GM18907 (cell line): ENCODE results near the gene TDRD12.
"Not testable (repeated sequence)": the region's sequence is repeated elsewhere in the genome, so short reads cannot be mapped to it uniquely, and the experiment has no call there.

Experiments
- ATAC-seq: cut with Tn5 transposase; IDR thresholded peaks from one replicate; pipeline ENCODE4 v1.9.1; 2021; ENCODE audit warnings: mild to moderate bottlenecking, moderate library complexity; ENCODE audit not compliant: unreplicated experiment

Gene TDRD12

DNA sequence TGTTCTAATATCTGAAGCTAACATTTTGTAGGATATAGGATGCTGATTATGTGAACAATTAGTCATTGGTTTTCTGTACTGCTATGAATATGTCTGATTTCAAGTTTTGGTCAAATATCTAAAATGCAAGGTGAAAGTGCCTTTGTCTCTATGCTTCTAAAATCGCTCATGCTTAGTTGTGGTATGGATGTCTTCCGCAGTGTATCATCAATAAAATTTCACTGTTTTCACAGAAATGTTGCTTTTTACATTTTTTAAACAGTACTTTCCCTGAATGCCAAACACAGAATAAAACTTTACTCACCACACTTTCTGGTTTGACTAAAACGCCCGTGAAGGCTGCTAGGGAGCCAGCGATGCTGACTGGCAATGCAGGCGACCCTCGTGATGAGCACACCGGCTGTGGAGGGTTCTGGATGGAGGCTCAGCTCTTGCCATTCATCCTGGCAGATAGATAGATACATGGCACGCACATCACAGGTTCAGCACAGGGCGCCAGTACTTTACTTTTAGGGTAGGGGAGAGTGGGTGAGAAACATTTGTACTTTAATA lies 109.9 kb downstream of the TDRD12 start:
- ATAC-seq = no peak

- no peak for ATAC-seq
These were observed 110.9 kb downstream of the TDRD12 start for GRCh38 chr19:32830231-32831014.

DNA sequence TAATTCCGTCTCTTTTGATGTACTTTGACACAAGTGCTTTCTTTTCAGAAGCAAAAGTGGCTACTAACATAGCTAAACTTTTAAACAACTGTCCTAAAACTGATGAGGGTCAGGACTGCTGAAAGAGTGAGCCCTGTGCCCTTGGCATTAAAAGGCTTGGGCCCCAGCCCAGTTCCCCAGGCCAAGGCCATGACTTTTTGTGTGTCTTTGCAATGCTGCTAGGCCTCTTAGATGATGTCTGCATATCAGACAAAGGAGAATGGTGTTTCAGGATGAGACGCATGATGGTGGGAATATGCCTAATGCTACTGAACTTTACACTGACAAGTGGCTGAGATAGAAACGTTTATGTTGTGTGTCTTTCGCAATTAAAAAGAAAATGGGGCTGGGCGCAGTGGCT lies 112.0 kb downstream of the TDRD12 start:
- ATAC-seq = no peak

DNA sequence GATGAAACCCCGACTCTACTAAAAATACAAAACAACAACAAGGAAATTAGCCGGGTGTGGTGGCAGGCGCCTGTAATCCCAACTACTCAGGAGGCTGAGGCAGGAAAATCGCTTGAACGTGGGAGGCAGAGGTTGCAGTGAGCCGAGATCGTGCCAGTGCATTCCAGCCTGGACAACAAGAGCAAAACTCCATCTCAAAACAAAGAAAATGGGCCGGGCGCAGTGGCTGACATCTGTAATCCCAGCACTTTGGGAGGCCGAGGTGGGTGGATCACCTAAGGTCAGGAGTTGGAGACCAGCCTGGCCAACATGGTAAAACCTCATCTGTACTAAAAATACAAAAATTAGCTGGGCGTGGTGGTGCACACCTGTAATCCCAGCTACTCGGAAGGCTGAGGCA lies 112.5 kb downstream of the TDRD12 start:
- ATAC-seq = not testable (repeated sequence)

DNA sequence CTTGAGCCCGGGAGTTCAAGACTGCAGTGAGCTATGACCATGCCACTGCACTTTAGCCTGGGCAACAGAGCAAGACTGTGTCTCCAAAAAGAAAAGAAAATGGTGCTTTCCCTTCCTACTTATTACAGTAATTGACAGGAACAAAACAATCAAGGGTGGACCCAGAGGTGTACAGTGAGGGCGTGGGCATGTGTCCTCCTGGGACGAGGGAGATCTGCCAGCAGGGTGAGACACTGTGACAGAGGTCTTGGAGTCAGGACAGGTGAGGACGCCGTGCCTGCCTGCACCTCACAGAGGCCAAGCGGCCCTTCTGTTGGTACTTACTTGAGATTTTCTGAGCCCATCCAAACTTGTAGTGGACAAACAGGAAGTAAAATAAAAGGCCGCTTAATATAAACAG lies 113.3 kb downstream of the TDRD12 start:
- not testable (repeated sequence) for ATAC-seq

DNA sequence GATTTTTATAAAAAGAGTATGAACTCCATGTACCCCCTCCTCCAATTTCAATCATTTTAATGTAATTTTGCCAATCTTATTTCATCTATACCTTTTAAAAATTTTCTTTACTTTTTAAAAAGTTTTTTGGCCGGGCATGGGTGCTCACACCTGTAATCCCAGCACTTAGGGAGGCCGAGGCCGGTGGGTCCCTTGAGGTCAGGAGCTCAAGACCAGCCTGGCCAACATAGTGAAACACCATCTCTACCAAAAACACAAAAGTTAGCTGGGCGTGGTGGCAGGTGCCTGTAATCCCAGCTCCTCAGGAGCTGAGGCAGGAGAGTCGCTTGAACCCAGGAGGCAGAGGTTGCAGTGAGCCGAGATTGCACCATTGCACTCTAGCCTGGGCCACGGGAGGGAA lies 113.8 kb downstream of the TDRD12 start:
- ATAC-seq = not testable (repeated sequence)

GRCh38 chr19:32837531-32837930 lies 118.0 kb downstream of the TDRD12 start:
- ATAC-seq = no peak

GRCh38 chr19:32842061-32842460 lies 122.5 kb downstream of the TDRD12 start:
- no peak for ATAC-seq

- ATAC-seq = no peak
These were observed 124.2 kb downstream of the TDRD12 start for GRCh38 chr19:32843716-32844245.

GRCh38 chr19:32848035-32848434 lies 128.5 kb downstream of the TDRD12 start:
- ATAC-seq = not testable (repeated sequence)

GRCh38 chr19:32852216-32852615 lies 132.6 kb downstream of the TDRD12 start:
- ATAC-seq = no peak

GRCh38 chr19:32856818-32857217 lies 137.3 kb downstream of the TDRD12 start:
- not testable (repeated sequence) for ATAC-seq

GRCh38 chr19:32857584-32857983 lies 138.0 kb downstream of the TDRD12 start:
- ATAC-seq = no peak

- no peak for ATAC-seq
These were observed 138.6 kb downstream of the TDRD12 start for GRCh38 chr19:32858155-32858554.

DNA sequence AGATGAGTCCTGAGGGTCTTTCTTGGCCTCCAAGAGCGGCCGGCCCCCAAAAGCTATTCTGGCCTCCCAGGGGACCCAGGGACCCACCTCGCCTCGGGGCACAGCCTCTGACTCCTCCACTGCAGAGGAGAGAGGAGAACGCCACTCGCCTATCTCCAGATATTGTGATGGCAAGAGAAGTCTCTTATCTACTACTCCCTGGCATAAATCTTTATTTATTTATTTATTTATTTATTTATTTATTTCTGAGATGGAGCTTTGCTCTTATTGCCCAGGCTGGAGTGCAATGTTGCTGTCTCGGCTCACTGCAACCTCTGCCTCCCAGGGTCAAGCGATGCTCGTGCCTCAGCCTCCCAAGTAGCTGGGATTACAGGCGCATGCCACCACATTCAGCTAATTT lies 139.0 kb downstream of the TDRD12 start:
- no peak for ATAC-seq

DNA sequence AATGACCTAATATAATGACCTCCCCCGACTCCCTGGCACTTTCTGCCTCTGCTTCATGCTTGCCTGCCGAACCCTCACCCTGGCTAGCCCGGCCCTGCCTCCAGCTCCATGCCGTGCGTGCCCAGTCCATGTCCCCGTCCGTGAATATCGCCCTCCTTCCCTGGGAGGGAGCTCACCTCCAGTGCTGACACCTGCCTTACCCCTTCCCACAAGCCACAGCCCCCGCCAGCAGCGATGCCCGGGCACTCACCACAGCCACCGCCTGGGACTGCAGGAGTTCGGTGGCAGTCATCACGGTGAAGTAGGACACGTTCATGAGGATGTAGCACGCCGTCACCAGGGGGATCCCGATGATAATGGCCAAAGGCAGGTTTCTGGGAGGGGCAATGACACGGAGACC lies 140.0 kb downstream of the TDRD12 start:
- no peak for ATAC-seq

- no peak for ATAC-seq
These were observed 142.0 kb downstream of the TDRD12 start for GRCh38 chr19:32861596-32861995.

DNA sequence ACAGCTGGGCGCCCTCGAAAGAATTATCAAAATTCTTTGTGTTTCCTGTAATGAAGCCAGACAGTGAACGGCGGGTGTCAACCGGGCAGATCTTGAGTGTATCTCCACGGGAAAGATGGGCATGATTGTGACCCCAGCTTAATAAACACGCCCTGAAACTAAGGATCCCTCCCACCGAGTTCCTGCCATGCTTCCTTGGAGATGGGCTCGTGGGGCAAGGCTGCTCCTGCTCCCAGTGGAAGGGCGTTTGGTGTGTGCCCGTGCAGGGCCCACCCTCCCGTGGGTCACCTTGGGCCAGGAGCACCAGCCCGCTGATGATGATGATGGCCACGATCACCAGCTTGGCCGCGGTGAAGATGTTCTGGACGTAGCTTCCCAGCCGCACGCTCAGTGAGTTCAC lies 142.6 kb downstream of the TDRD12 start:
- no peak for ATAC-seq

DNA sequence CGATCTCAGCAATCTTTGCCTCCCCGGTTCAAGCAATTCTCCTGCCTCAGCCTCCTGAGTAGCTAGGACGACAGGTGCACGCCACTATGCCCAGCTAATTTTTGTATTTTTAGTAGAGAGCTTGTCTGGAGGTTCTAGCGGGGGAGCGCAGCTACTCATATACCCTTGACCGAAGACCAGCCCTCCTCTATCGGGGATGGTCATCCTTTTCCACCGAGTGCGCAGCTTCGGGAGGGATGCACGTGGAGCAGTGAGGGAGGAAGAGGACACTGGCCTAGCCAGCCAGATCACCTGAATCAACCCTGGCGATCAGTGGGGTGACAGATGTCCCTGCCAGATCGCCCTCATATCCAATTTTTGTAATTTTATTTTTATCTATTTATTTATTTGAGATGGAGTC lies 143.2 kb downstream of the TDRD12 start:
- ATAC-seq = no peak

GRCh38 chr19:32863301-32863700 lies 143.7 kb downstream of the TDRD12 start:
- no peak for ATAC-seq

DNA sequence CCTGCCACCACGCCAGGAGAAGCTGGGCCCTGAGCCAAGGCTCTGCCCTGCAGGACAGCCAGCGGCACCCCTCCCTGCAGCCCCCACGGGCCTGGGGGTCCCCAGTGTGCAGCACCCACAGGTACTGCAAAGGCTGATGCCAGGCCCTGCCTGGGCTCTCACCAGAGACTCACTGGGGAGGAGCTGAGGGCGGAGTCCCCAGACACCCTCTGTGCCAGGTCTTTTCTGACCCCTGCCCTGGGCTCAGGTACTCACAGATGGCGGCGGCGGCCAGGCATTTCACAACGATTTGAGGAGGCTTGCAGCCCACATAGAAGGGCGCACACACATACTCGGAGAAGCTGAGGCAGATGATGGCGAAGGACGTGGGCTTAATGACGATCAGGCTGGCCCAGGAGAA lies 144.3 kb downstream of the TDRD12 start:
- ATAC-seq = no peak

GRCh38 chr19:32864318-32865007 lies 144.9 kb downstream of the TDRD12 start:
- no peak for ATAC-seq
